GM21723 (cell line): Measurements from ENCODE around the gene DRICH1.
"Not testable (repeated sequence)": the region's sequence is repeated elsewhere in the genome, so short reads cannot be mapped to it uniquely, and the experiment has no call there.

Source experiments
- ATAC-seq: cut with Tn5 transposase; IDR thresholded peaks from one replicate; pipeline ENCODE4 v1.9.1; 2021; ENCODE audit warnings: mild to moderate bottlenecking, moderate library complexity; ENCODE audit not compliant: unreplicated experiment

The DRICH1 gene

DNA sequence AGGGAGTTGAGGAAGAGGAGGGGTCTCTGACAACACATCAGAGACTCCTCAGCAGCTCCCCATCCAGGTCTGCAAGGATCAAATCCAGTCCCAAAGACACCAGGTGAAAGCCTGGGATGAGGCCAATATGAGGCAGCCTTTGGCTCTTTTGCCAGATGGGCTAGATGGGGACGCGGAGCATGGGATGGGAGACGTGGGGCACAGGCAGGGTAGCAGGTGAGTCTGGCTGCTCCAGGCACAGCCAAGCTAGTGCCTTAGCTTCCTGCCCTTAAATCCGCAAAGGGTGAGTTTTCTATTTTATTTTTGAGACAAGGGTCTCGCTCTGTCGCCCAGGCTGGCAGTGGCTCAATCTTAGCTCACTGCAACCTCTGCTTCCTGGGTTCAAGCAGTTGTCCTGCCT lies 19.6 kb upstream of the DRICH1 start:
- ATAC-seq, result no peak

DNA sequence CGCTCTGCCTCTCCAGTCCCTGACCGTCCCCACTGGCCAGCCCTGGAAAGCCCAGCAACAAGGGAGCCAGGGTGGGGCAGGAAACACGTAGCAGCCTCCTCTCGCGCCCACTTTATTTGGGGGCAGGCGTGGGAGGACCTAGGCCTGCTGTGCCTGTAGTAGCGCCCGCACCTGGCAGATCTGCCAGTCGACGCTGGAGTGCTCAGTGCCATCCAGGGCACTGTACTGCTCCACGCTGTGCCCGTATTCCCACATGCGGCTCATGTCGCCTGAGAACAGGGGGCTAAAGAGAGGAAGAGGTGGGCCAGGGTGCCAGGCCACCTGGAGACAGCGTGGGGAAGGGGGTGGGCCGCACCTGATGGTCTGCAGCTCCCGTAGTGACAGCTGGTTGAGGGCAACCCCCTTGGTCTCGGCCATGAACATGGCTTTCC lies 17.0 kb upstream of the DRICH1 start:
- no peak for ATAC-seq

DNA sequence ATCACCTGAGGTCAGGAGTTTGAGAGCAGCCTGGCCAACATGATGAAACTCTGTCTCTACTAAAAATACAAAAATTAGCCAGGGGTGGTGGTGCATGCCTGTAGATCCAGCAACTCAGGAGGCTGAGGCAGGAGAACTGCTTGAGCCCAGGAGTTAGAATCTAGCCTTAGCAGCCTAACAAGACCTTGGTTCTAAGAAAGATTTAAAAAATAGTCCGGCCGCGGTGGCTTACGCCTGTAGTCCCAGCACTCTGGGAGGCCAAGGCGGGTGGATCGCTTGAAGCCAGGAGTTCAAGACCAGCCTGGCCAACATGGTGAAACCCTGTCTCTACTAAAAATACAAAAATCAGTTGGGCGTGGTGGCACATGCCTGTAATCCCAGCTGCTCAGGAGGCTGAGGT lies 14.4 kb upstream of the DRICH1 start:
- not testable (repeated sequence) for ATAC-seq

- ATAC-seq, result not testable (repeated sequence)
Measured at GRCh38 chr22:23640206-23640605, 8.1 kb upstream of the DRICH1 start.

- ATAC-seq, result no peak
Measured at GRCh38 chr22:23639661-23640060, 7.5 kb upstream of the DRICH1 start.

DNA sequence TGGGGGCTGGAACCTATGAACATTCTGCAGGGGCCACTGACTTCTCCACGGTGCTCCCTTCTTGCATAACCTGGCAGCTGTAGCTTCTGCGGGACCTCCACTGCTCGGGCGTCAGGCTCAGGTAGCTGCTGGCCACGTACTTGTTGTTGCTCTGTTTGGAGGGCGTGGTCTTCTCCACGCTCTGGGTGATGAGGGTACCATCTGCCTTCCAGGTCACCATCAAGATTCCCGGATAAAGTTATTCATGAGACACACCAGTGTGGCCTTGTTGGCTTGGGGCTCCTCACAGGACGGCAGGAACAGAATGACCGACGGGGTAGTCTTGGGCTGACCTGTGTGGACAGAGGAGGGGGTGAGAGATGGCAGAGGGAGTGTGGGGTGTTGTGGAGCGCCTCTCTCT lies 6.5 kb upstream of the DRICH1 start:
- no peak for ATAC-seq

GRCh38 chr22:23635291-23635690 lies 3.2 kb upstream of the DRICH1 start:
- ATAC-seq, result not testable (repeated sequence)

DNA sequence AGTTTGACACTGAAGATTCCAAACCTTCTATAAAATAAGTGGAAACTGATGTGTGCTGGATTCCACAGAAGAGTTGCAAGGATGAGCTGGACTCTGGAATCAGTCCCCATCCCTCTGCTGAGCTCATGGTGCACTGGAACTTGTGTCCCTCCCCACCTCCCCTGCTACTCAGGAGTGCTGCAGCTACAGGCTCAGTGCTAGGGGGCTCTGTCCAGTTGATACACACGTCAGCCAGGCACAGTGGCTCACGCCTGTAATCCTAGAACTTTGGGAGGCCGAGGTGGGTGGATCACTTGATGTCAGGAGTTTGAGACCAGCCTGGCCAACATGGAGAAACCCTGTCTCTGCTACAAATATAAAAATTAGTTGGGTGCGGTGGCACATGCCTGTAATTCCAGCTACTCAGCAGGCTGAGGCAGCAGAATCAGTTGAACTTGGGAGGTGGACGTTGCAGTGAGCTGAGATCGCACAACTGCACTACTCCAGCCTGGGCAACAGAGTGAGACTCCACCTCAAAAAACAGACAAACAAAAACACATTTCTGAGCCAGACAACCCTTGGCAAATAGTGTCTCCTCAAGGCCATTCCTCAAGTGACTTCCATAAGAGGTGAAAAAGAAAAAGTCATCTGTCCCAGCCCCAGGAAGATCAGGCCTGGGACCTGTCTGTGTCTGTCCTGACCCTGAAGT lies 3.9 kb downstream of the DRICH1 start:
- not testable (repeated sequence) for ATAC-seq

DNA sequence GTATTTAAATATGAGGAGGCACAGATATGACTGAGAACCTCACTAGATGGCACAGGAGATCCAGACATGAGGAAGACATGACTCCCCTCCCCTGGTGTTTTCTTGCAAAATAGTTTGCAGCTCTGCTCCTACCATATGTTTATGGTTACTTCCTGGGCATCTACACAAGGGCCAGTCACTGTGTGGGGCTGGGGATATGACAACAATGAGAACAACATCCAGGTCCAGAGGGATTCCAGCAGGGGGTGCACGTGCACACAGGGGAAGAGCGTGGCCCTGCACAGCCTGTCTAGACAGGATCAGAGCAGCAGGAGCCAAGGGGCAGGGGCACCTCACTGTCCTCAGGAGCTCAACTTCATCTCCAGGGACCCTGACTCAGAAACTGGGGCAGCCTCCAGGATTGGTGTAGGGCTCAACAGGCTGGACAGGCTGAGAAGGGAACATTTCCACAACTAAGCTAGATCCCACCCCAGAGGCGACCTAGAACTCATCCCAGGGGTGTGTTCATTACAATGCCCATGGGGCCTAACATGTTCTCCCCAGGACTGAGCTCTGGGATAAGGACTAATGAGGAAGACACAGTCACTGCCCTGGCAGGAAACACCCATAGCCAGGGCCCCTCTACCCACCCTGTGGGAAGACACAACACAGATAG lies 4.6 kb downstream of the DRICH1 start:
- not testable (repeated sequence) for ATAC-seq

GRCh38 chr22:23626286-23626975 lies 5.7 kb downstream of the DRICH1 start:
- ATAC-seq, result no peak

DNA sequence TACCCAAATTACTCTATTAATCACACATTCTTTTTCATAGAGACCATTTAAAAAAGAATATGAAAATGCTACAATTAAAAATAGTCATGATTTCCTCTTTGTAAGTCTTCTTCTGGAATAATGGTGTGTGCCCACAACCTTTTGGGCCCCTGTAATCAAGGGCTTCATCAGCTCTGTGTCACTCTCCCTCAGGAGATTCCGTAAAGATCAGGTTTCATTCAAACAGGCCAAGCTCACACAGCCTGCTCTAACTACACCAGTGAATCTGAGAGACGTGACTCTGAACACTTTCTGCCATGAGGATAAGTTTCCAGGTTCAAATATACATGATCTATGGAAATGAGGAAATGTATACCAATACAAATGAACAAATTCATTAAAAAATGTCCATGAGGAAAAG lies 9.5 kb downstream of the DRICH1 start:
- ATAC-seq, result no peak

GRCh38 chr22:23621916-23622315 lies 10.2 kb downstream of the DRICH1 start:
- ATAC-seq, result not testable (repeated sequence)

- ATAC-seq, result no peak
Measured at GRCh38 chr22:23621082-23621780, 10.9 kb downstream of the DRICH1 start.

- ATAC-seq, result no peak
Measured at GRCh38 chr22:23613193-23613972, 18.7 kb downstream of the DRICH1 start.

GRCh38 chr22:23609983-23610781 lies 21.9 kb downstream of the DRICH1 start:
- ATAC-seq, result no peak

DNA sequence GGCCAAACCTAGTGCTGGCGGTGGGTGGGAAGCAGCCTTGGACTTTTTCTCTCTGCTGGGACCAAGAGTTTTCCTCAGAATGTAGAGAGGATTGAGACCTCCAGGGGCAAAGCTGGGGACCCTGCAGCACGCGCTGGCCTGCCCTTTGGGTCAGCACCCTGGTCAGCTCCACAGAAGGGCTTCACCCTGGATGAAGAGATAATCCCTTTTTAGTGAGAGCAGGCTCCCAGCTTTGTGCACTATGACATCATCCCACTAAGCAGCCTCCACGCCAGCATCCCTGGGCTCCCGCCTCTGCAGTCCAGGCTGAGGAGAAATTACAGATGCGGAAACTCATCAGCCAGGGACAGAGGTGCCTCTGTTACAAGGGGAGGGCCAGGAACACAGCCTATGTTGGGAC lies 23.5 kb downstream of the DRICH1 start:
- ATAC-seq, result no peak

DNA sequence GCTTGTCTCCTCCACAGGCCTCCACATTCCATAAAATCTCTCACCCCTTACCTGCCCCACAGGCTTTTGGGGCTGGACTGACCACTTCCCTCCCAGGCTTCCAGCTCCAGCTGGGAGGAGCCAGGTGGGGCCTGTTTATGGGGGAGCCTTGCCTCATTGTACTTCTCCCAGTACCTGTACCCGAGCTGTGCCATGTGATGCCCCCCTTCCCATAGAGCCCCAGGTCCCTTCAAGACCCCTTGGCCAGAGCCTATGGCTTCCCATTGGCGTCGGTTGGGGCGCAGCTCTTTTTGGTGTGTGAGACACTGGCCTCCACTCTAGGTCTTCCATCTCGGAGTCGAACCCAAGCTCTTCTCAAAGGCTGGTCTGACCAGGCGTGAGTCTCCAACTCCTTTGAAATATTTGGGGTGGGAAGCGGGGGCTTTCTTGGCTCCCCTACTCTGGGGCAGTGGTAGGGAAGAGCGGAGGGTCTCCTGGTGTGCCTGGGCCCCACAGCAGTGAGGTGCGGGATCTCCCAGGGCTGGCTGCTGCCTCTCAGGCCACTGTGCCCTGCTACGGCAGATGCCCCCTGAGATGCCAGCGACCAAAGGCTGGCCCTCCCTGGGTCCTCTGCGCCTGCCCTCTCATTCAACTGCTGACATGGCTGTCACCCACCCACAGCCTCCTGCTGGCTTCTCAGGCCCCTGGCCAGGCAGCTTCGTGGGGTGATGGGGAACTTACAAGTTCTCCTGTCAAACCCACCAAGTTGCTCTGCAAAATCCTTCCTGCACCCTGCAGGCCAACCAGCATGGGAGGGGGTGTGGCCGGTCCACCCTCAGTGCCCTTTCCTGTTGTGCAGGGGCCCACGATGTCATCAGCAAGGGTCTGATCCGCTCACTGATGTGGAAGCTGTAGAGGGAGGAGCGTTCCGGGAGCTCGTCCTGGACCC lies 25.7 kb downstream of the DRICH1 start:
- ATAC-seq, result no peak

DNA sequence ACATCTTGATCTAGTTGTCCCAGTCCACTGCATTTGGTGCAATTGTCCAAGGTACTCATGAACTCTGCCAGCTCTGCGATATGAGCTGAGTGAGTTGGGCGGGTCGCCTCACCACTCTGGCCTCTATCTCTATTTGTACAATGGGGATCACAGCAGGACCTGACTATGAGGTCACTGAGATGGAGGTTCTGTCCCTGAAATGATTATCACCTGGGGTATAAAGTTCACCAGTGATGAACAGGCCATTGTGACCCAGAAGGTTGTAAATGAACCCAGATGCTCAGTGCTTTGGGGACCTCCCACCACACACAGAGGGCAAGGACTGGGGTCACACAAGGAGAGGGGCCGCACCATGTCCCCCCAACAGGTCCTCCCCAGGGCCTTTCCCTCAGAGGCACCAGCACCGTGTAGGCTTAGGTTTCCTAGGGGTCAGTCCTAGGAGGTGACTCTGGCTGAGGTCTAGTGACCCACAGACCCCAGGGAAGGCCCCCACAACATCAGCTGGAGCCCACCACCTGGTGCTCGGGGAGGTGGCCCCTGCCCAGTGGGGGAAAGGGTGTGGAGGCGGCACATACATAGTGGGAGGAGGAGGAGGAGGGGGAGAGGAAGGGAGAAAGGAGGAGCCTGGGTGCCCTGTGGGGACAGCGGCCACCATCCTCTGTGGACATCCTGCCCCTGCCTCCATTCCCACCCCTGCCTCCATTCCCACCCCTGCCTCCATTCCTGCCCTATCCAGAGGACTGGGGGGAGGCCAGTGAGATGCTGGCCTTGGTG lies 27.0 kb downstream of the DRICH1 start:
- ATAC-seq, result no peak
